Peyer's patch (tissue), 4 donors: Measurements from ENCODE around the gene EXOC3. TPM values are rescaled to one million over a fixed set of nuclear protein-coding genes. Genes with fewer than 3 reads are reported as not detected.

Source experiments
- DNase-seq, 3 donors: peaks; one replicate each; pipeline ENCODE4 v3.0.0-alpha.2; 2017 to 2019
- H3K27ac ChIP-seq, 4 donors: fragments of 200-600 bp; sonication (generic); one replicate each; pipeline ENCODE4 v1.5.1; 2016 to 2019
- H3K27me3 ChIP-seq, 2 donors: fragments of 200-600 bp; sonication (generic); one replicate each; pipeline ENCODE4 v1.5.1; 2019
- H3K36me3 ChIP-seq, 3 donors: fragments of 200-600 bp; sonication (generic); one replicate each; pipeline ENCODE4 v1.5.1; 2016 to 2019
- H3K4me1 ChIP-seq, 4 donors: fragments of 200-600 bp; sonication (generic); one replicate each; pipeline ENCODE4 v1.5.1; 2016 to 2019
- H3K4me3 ChIP-seq, 4 donors: fragments of 200-600 bp; sonication (generic); 1 replicate in 3 of 4; 2 replicates in 1 of 4; pipeline ENCODE4 v1.5.1; 2016 to 2019; ENCODE audit warnings: mild to moderate bottlenecking in 1 of 4
- H3K9me3 ChIP-seq, 4 donors: fragments of 200-600 bp; sonication (generic); one replicate each; pipeline ENCODE4 v1.5.1; 2016 to 2019; ENCODE audit warnings: mild to moderate bottlenecking in 1 of 4
- CTCF ChIP-seq, 6 experiments: fragments of 450-650 bp in 4 of 6; fragments of 200-600 bp in 2 of 6; sonication (generic) in 1 of 6; IDR thresholded peaks; one replicate each; pipeline ENCODE4 v1.5.1; 2017 to 2019; ENCODE audit warnings: antibody characterized with exemption in 6 of 6, mild to moderate bottlenecking in 3 of 6, moderate library complexity in 1 of 6
- POLR2A ChIP-seq, 2 donors: fragments of 450-650 bp; IDR thresholded peaks; one replicate each; pipeline ENCODE4 v1.5.1; 2017; ENCODE audit warnings: antibody characterized with exemption in 2 of 2, mild to moderate bottlenecking in 2 of 2, moderate library complexity in 2 of 2
- total RNA-seq, 4 donors: library from RNA; depleted of rRNA; stranded (reverse); fragments of >200 nt; gene quantifications; one replicate each; pipeline ENCODE4 v1.1.0, GENCODE V29; 2016

EXOC3 gene
- total RNA-seq: 100 to 1,000 TPM in 3 of 4 donors, 10 to 100 TPM in 1; 74.3 to 201 (median 141) TPM

GRCh38 chr5:442335-443238, at the start of gene EXOC3:
Gene EXOC3 (plus strand): TSS chr5:443176. CDS start chr5:446206, 3,030 bp downstream.
- no peaks in the 10 kb centered on the region for H3K9me3 ChIP-seq
- peaks cover 0 to 14% (median 0%) of the 10 kb centered on the region in 3 donors for H3K36me3 ChIP-seq
- peak within 1 kb of the TSS; percentile 76 to 84 (median 80) for H3K27ac ChIP-seq
- peak within 1 kb of the TSS; percentile 86 to 97 (median 91) for H3K4me3 ChIP-seq
- peaks cover 5 to 21% (median 13%) of the 10 kb centered on the region in 4 donors for H3K4me1 ChIP-seq
- H3K27me3 ChIP-seq: no peaks in the 10 kb centered on the region
- TF ChIP-seq POLR2A (IDR thresholded peaks at IDR 0.05) (peak; percentile 40 to 69), CTCF (IDR thresholded peaks at IDR 0.05) (no peak)
- DNase-seq: peak; percentile 70 to 87 (median 87)

DNA sequence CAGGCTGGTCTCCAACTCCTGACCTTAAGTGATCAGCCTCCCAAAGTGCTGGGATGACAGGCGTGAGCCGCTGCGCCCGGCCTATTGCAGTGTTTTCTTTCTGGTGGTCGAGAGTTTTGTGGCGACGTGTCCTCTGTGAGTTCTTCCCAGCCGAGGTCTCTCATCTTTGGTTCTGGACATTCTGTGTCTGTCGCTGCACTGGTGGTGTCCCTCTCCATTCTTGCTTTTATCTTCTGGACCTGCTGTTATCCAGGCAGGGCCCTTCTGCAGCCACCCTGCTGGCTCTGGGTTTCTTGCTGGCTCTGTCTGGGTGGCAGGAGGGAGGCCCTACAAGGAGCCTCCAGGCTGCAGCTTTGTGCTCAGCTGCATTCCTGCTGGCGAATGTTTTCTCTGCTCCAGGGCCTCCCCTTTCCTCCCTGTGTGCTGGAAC, 49.1 kb upstream of the EXOC3 start:
- no peaks in the 10 kb centered on the region for H3K36me3 ChIP-seq
- TF ChIP-seq POLR2A (IDR thresholded peaks at IDR 0.05) (no peak), CTCF (IDR thresholded peaks at IDR 0.05) (no peak)
- H3K27ac ChIP-seq: no peak overlapping the region
- H3K4me3 ChIP-seq: no peak overlapping the region
- H3K4me1 ChIP-seq: no peaks in the 10 kb centered on the region
- DNase-seq: peak in 2 of 3 donors; percentile 10 to 27
- no peaks in the 10 kb centered on the region for H3K27me3 ChIP-seq
- H3K9me3 ChIP-seq: no peaks in the 10 kb centered on the region

- Histone ChIP-seq H3K36me3 (no peaks in the 10 kb centered on the region), H3K27ac (peak overlapping the region in 2 of 4 donors; percentile 10 to 45), H3K27me3 (no peaks in the 10 kb centered on the region), H3K4me3 (no peak overlapping the region), H3K4me1 (peaks cover 3 to 7% (median 5%) of the 10 kb centered on the region in 4 donors), H3K9me3 (no peaks in the 10 kb centered on the region)
- TF ChIP-seq POLR2A (IDR thresholded peaks at IDR 0.05) (no peak), CTCF (IDR thresholded peaks at IDR 0.05) (no peak)
- peak; percentile 13 to 37 (median 35) for DNase-seq
Observed at GRCh38 chr5:394671-395155, 48.3 kb upstream of the EXOC3 start.

DNA sequence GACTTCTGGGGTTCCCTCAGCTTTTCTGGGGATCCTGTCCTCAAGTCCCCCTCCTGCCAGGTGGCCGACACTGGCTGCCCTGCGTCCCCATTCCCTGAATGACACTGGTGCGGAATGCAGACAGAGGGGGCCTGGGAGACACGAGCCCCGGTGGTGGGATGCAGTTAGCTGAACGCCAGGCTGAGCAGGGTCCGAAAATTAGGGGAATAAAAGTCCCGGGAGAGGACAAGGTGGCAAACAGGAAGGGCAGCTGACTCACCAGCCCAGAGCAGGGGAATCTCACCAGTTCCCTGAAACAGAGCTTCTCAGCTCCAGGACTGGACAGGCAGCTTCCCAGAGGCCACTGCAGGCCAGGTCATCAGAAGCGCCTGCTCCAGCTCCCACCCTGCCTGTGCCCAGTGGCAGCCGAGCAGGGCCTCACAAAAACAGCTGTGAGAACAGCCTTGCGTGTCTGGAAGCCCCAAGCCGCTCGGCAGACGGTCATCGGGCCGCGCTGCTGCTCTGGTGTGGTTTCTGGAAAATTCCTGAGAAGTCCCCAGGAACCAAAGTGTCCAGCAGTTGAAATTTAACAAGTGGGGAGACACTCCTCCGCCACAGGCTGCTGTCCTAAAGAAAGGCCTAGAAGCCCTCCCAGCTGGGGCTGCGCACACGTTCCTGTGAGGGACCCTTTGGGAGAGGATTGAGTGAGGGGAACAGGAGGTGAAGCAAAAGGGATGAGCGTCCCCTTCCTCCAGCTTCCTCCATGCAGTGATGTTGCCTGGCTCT, 47.6 kb upstream of the EXOC3 start:
- Histone ChIP-seq H3K27ac (peak overlapping the region in 3 of 4 donors; percentile 10 to 45 (median 35)), H3K4me1 (peaks cover 3 to 11% (median 9%) of the 10 kb centered on the region in 4 donors), H3K27me3 (no peaks in the 10 kb centered on the region), H3K36me3 (no peaks in the 10 kb centered on the region), H3K9me3 (no peaks in the 10 kb centered on the region), H3K4me3 (no peak overlapping the region)
- no peak for TF ChIP-seq CTCF (IDR thresholded peaks at IDR 0.05)
- no peak for TF ChIP-seq POLR2A (IDR thresholded peaks at IDR 0.05)
- DNase-seq: peak in 2 of 3 donors; percentile 13 to 42

DNA sequence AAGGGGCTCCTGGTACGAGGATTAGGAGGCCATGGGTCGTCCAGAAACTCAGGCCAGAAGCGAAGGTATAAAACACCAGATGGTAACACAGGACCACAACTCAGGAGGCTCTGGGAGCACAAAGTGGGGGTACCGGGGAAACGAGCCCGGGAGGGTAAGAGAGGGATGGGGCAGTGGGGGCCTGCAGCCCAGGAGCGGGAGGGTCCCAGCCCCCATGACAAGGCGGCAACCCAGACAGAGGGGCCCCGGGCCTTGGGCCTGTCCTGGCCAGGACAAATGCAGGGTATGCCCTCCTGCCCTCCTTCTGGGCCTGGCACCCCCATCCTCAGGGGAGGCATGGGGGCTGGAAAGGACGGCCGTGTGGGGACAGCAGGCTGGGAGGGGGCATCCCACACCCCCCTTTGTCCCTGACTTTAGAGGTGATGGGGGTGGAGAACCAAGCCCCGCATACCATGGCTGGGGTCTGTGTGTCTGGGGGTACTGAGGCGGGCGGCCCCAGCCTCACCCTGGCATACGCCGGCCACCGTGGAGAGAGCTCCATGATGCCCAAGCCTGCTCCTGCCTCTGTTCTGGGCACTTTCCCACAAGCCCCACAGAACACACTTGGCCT, 47.0 kb upstream of the EXOC3 start:
- peak in 1 of 3 donors; percentile 6 for DNase-seq
- Histone ChIP-seq H3K4me1 (peaks cover 3 to 12% (median 10%) of the 10 kb centered on the region in 4 donors), H3K9me3 (no peaks in the 10 kb centered on the region), H3K36me3 (no peaks in the 10 kb centered on the region), H3K4me3 (no peak overlapping the region), H3K27me3 (no peaks in the 10 kb centered on the region), H3K27ac (peak overlapping the region in 2 of 4 donors; percentile 35 to 45)
- TF ChIP-seq POLR2A (IDR thresholded peaks at IDR 0.05): no peak
